ENCODE measurements around the gene UGT3A2. TPM values are rescaled to one million over a fixed set of nuclear protein-coding genes. Genes with fewer than 3 reads are reported as not detected.
"Not testable (repeated sequence)": the region's sequence is repeated elsewhere in the genome, so short reads cannot be mapped to it uniquely, and the experiment has no call there.

The UGT3A2 gene
- polyA plus RNA-seq, 2 donors = 0.02 TPM; not detected in 1

DNA sequence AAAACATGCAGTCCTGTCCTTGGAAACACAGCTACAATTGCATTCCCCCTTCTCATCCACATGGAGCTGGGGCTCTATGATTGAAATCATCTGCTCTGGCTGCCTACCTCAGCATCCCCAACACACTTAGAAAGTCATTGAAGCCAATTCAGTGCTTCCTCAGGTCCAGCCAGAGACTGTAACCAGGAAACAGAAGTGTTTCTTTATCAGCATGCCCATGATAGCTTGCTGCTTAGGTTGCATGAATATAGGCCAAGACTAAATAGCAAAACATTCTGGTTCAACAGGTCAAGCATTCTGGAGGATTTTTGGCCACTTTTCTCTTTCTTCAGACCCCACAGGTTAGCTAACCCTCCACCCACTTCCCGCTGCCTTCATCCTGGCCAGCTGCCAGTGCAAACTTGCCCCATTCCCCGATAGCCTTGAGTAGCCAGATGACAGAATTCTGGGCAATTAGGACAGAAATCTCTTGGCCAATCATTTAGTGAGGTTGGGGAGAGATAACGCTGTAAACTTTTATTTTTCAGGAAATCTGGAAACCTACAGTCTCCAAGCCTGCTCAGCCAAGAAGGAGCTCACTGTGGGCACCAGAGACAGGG lies 32.0 kb downstream of the UGT3A2 start:
- H3K27me3 ChIP-seq (ENCODE audit: control insufficient read depth in 1 of 2, insufficient read depth in 2 of 2, low read length in 2 of 2); H3K4me1 ChIP-seq (ENCODE audit: control insufficient read depth in 2 of 2, insufficient read depth in 2 of 2, low read length in 1 of 2); H3K9me3 ChIP-seq (ENCODE audit: control insufficient read depth in 2 of 2, insufficient read depth in 1 of 2, low read depth in 1 of 2, low read length in 1 of 2); H3K27ac ChIP-seq (ENCODE audit: low read depth in 2 of 2, low read length in 1 of 2); H3K4me3 ChIP-seq (ENCODE audit: low read depth in 1 of 2, low read length in 2 of 2); H3K36me3 ChIP-seq (ENCODE audit: control insufficient read depth in 2 of 2, insufficient read depth in 2 of 2, low read length in 1 of 2): not testable (repeated sequence)
- 46 to 64% methylated on average over 3 of the region's 3 CpGs for WGBS, 2 donors

GRCh38 chr5:36033486-36033885 lies 33.2 kb downstream of the UGT3A2 start:
- Histone ChIP-seq H3K36me3 (ENCODE audit: control insufficient read depth in 2 of 2, insufficient read depth in 2 of 2, low read length in 1 of 2) (no peaks in the 10 kb centered on the region), H3K9me3 (ENCODE audit: control insufficient read depth in 2 of 2, insufficient read depth in 1 of 2, low read depth in 1 of 2, low read length in 1 of 2) (no peaks in the 10 kb centered on the region), H3K4me3 (ENCODE audit: low read depth in 1 of 2, low read length in 2 of 2) (no peak overlapping the region), H3K4me1 (ENCODE audit: control insufficient read depth in 2 of 2, insufficient read depth in 2 of 2, low read length in 1 of 2) (no peaks in the 10 kb centered on the region), H3K27me3 (ENCODE audit: control insufficient read depth in 1 of 2, insufficient read depth in 2 of 2, low read length in 2 of 2) (no peaks in the 10 kb centered on the region), H3K27ac (ENCODE audit: low read depth in 2 of 2, low read length in 1 of 2) (no peak overlapping the region)
- WGBS, 2 donors = 47 to 64% methylated on average over 1 of the region's 1 CpG

GRCh38 chr5:36033047-36033446 lies 33.6 kb downstream of the UGT3A2 start:
- Histone ChIP-seq H3K36me3 (ENCODE audit: control insufficient read depth in 2 of 2, insufficient read depth in 2 of 2, low read length in 1 of 2) (no peaks in the 10 kb centered on the region), H3K27ac (ENCODE audit: low read depth in 2 of 2, low read length in 1 of 2) (no peak overlapping the region), H3K27me3 (ENCODE audit: control insufficient read depth in 1 of 2, insufficient read depth in 2 of 2, low read length in 2 of 2) (no peaks in the 10 kb centered on the region), H3K4me3 (ENCODE audit: low read depth in 1 of 2, low read length in 2 of 2) (no peak overlapping the region), H3K9me3 (ENCODE audit: control insufficient read depth in 2 of 2, insufficient read depth in 1 of 2, low read depth in 1 of 2, low read length in 1 of 2) (no peaks in the 10 kb centered on the region), H3K4me1 (ENCODE audit: control insufficient read depth in 2 of 2, insufficient read depth in 2 of 2, low read length in 1 of 2) (no peaks in the 10 kb centered on the region)

DNA sequence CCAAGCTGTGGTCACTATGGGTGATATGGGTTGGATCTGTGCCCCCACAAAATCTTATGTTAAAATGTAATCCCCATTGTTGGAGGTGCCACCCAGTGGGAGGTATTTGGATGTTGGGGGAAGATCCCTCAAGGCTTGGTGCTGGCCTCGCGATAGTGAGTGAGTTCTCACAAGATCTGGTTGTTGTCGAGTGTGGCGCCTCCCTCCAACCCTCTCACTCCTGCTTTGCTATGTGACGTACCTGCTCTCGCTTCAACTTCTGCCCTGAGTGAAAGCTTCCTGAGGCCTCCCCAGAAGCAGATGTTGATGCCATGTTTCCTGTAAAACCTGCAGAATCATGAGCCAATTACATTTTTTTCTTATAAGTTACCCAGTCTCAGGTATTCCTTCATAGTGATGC lies 35.5 kb downstream of the UGT3A2 start:
- H3K27ac ChIP-seq (ENCODE audit: low read depth in 2 of 2, low read length in 1 of 2) = no peak overlapping the region
- H3K4me3 ChIP-seq (ENCODE audit: low read depth in 1 of 2, low read length in 2 of 2) = no peak overlapping the region
- H3K4me1 ChIP-seq (ENCODE audit: control insufficient read depth in 2 of 2, insufficient read depth in 2 of 2, low read length in 1 of 2) = no peaks in the 10 kb centered on the region
- no peaks in the 10 kb centered on the region for H3K9me3 ChIP-seq (ENCODE audit: control insufficient read depth in 2 of 2, insufficient read depth in 1 of 2, low read depth in 1 of 2, low read length in 1 of 2)
- 79 to 94% methylated on average over 6 of the region's 6 CpGs for WGBS, 2 donors
- H3K27me3 ChIP-seq (ENCODE audit: control insufficient read depth in 1 of 2, insufficient read depth in 2 of 2, low read length in 2 of 2) = no peaks in the 10 kb centered on the region
- H3K36me3 ChIP-seq (ENCODE audit: control insufficient read depth in 2 of 2, insufficient read depth in 2 of 2, low read length in 1 of 2) = no peaks in the 10 kb centered on the region

DNA sequence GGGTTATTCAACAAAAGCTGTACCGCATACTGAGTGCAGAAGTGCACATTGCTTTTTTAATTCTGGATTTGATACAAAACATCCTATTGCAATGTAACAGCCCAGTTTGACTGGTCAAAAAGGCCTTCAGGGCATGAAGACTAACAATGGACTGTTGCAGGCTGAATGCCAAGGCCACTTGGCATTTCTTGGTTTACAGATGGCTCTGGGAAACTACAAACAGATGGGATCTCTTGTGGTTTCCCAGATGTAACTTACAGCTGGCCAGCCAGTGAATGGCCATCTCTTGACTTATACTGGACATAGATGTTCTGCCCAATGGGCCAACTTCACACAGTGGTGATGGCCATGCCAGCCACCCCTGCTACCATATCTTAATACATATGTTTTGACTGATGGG lies 36.8 kb downstream of the UGT3A2 start:
- H3K4me3 ChIP-seq (ENCODE audit: low read depth in 1 of 2, low read length in 2 of 2) = no peak overlapping the region
- no peak overlapping the region for H3K27ac ChIP-seq (ENCODE audit: low read depth in 2 of 2, low read length in 1 of 2)
- no peaks in the 10 kb centered on the region for H3K4me1 ChIP-seq (ENCODE audit: control insufficient read depth in 2 of 2, insufficient read depth in 2 of 2, low read length in 1 of 2)
- WGBS, 2 donors = 73 to 90% methylated on average over 1 of the region's 1 CpG
- no peaks in the 10 kb centered on the region for H3K27me3 ChIP-seq (ENCODE audit: control insufficient read depth in 1 of 2, insufficient read depth in 2 of 2, low read length in 2 of 2)
- no peaks in the 10 kb centered on the region for H3K9me3 ChIP-seq (ENCODE audit: control insufficient read depth in 2 of 2, insufficient read depth in 1 of 2, low read depth in 1 of 2, low read length in 1 of 2)
- H3K36me3 ChIP-seq (ENCODE audit: control insufficient read depth in 2 of 2, insufficient read depth in 2 of 2, low read length in 1 of 2) = no peaks in the 10 kb centered on the region

DNA sequence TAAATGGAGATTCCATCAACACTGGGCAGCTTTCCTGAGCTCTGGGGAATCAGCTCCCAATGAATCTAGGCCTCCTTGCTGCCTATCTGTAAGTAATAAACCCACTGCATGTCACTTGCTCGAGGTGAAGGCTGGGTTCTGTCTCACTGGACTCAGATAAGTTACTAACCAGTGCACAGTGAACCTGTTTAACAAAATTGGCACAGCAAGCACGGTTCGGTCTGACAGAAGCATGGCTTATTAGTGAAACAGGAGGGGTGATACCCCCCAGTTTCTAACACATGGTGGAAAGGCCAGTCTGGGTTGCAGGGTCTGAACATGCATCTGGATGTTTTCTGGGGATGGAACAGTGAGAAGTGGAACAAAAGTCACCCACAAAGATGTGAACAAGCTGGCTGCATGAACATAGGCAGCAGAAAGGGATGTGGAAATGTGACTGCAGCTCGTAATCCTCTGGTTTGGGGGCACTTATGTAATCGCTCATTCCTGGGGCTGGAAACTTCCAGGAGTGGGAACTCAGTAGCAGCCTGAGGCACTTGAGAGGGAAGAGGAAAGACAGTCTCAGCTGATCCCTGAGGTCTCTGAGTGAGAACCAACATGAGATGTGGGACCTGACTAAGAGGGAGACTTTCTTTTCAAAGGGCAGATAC lies 37.7 kb downstream of the UGT3A2 start:
- Histone ChIP-seq H3K9me3 (ENCODE audit: control insufficient read depth in 2 of 2, insufficient read depth in 1 of 2, low read depth in 1 of 2, low read length in 1 of 2) (no peaks in the 10 kb centered on the region), H3K36me3 (ENCODE audit: control insufficient read depth in 2 of 2, insufficient read depth in 2 of 2, low read length in 1 of 2) (no peaks in the 10 kb centered on the region), H3K4me1 (ENCODE audit: control insufficient read depth in 2 of 2, insufficient read depth in 2 of 2, low read length in 1 of 2) (no peaks in the 10 kb centered on the region), H3K27me3 (ENCODE audit: control insufficient read depth in 1 of 2, insufficient read depth in 2 of 2, low read length in 2 of 2) (no peaks in the 10 kb centered on the region), H3K4me3 (ENCODE audit: low read depth in 1 of 2, low read length in 2 of 2) (no peak overlapping the region), H3K27ac (ENCODE audit: low read depth in 2 of 2, low read length in 1 of 2) (no peak overlapping the region)
- 75 to 79% methylated on average over 5 of the region's 5 CpGs for WGBS, 2 donors

DNA sequence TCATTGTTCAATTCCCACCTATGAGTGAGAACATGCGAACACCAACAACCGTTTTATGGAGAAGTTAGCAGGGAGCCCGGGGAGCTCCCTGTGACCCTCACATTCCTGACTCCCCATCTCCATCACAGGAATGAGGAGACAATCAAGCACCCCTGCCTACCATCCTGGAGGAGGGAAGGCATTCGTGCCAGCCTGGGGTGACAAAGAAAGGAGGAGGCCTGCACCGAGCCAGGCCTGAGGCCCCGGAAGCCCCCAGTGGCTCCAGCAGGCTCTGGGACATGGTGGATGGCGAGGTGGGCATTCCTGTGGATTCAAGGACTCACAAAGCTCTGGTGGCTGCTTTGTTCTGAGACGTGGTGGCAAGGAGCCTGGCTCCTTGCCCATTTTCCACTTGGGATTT lies 39.0 kb downstream of the UGT3A2 start:
- H3K36me3 ChIP-seq (ENCODE audit: control insufficient read depth in 2 of 2, insufficient read depth in 2 of 2, low read length in 1 of 2) = no peaks in the 10 kb centered on the region
- no peaks in the 10 kb centered on the region for H3K4me1 ChIP-seq (ENCODE audit: control insufficient read depth in 2 of 2, insufficient read depth in 2 of 2, low read length in 1 of 2)
- 84 to 86% methylated on average over 8 of the region's 8 CpGs for WGBS, 2 donors
- H3K27me3 ChIP-seq (ENCODE audit: control insufficient read depth in 1 of 2, insufficient read depth in 2 of 2, low read length in 2 of 2) = no peaks in the 10 kb centered on the region
- H3K27ac ChIP-seq (ENCODE audit: low read depth in 2 of 2, low read length in 1 of 2) = no peak overlapping the region
- H3K4me3 ChIP-seq (ENCODE audit: low read depth in 1 of 2, low read length in 2 of 2) = no peak overlapping the region
- H3K9me3 ChIP-seq (ENCODE audit: control insufficient read depth in 2 of 2, insufficient read depth in 1 of 2, low read depth in 1 of 2, low read length in 1 of 2) = no peaks in the 10 kb centered on the region

- no peak overlapping the region for H3K27ac ChIP-seq (ENCODE audit: low read depth in 2 of 2, low read length in 1 of 2)
- no peaks in the 10 kb centered on the region for H3K9me3 ChIP-seq (ENCODE audit: control insufficient read depth in 2 of 2, insufficient read depth in 1 of 2, low read depth in 1 of 2, low read length in 1 of 2)
- H3K4me1 ChIP-seq (ENCODE audit: control insufficient read depth in 2 of 2, insufficient read depth in 2 of 2, low read length in 1 of 2) = no peaks in the 10 kb centered on the region
- H3K27me3 ChIP-seq (ENCODE audit: control insufficient read depth in 1 of 2, insufficient read depth in 2 of 2, low read length in 2 of 2) = no peaks in the 10 kb centered on the region
- 61 to 62% methylated on average over 6 of the region's 6 CpGs for WGBS, 2 donors
- H3K36me3 ChIP-seq (ENCODE audit: control insufficient read depth in 2 of 2, insufficient read depth in 2 of 2, low read length in 1 of 2) = no peaks in the 10 kb centered on the region
- H3K4me3 ChIP-seq (ENCODE audit: low read depth in 1 of 2, low read length in 2 of 2) = no peak overlapping the region
These were observed 39.8 kb downstream of the UGT3A2 start for GRCh38 chr5:36026706-36027465.

DNA sequence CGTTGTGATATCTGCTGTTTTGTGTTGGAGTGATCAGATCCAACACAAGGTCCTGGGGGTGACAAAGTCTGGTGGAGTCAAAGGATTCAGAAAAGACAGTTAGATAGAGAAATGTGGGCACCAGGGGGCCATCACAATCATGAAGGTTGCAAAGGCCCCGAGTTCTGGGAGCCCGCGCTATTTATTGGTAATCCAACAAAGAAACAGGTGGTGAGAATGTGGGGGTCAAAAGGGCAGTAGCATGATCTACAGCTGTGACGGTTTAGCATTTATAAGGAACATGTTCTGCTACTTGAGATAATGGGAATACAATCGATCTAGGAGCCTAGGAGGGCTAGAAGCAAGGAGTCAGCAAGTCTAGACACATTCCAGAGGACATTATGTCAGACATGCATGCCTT lies 44.4 kb downstream of the UGT3A2 start:
- not testable (repeated sequence) for H3K27ac ChIP-seq (ENCODE audit: low read depth in 2 of 2, low read length in 1 of 2); H3K36me3 ChIP-seq (ENCODE audit: control insufficient read depth in 2 of 2, insufficient read depth in 2 of 2, low read length in 1 of 2); H3K9me3 ChIP-seq (ENCODE audit: control insufficient read depth in 2 of 2, insufficient read depth in 1 of 2, low read depth in 1 of 2, low read length in 1 of 2); H3K27me3 ChIP-seq (ENCODE audit: control insufficient read depth in 1 of 2, insufficient read depth in 2 of 2, low read length in 2 of 2); H3K4me3 ChIP-seq (ENCODE audit: low read depth in 1 of 2, low read length in 2 of 2); H3K4me1 ChIP-seq (ENCODE audit: control insufficient read depth in 2 of 2, insufficient read depth in 2 of 2, low read length in 1 of 2)
- WGBS, 2 donors = 69 to 74% methylated on average over 6 of the region's 6 CpGs

GRCh38 chr5:36019584-36019983 lies 47.1 kb downstream of the UGT3A2 start:
- not testable (repeated sequence) for H3K9me3 ChIP-seq (ENCODE audit: control insufficient read depth in 2 of 2, insufficient read depth in 1 of 2, low read depth in 1 of 2, low read length in 1 of 2); H3K27ac ChIP-seq (ENCODE audit: low read depth in 2 of 2, low read length in 1 of 2); H3K4me3 ChIP-seq (ENCODE audit: low read depth in 1 of 2, low read length in 2 of 2); H3K36me3 ChIP-seq (ENCODE audit: control insufficient read depth in 2 of 2, insufficient read depth in 2 of 2, low read length in 1 of 2); H3K4me1 ChIP-seq (ENCODE audit: control insufficient read depth in 2 of 2, insufficient read depth in 2 of 2, low read length in 1 of 2); H3K27me3 ChIP-seq (ENCODE audit: control insufficient read depth in 1 of 2, insufficient read depth in 2 of 2, low read length in 2 of 2)
- 86 to 93% methylated on average over 5 of the region's 5 CpGs for WGBS, 2 donors
